AG08396 (cell line): ENCODE data around the gene EML6.

Experiments
- DNase-seq: peaks from one replicate; pipeline ENCODE4 v3.0.0; 2012; ENCODE audit warnings: low spot score, mixed read lengths

EML6 gene

DNA sequence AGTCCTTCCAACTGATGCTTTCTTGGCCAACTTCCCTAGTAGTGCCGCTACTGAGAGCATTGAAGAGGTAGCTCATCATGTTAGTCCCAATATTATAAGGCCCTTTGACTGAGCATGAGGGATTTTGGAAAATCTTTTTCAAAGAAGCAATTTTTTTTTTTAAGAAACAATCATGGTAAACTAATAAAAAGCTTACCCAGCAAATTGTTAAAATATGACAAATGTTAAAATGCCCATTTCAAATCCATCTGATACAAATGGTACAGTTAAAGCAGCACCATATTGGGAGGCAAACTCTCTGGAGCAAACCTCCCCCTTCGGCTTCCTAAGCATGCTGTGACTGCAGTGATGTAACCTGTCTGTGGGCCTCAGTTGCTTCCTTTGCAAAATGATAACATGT is 191.2 kb downstream of the EML6 start:
- DNase-seq: no peak

DNA sequence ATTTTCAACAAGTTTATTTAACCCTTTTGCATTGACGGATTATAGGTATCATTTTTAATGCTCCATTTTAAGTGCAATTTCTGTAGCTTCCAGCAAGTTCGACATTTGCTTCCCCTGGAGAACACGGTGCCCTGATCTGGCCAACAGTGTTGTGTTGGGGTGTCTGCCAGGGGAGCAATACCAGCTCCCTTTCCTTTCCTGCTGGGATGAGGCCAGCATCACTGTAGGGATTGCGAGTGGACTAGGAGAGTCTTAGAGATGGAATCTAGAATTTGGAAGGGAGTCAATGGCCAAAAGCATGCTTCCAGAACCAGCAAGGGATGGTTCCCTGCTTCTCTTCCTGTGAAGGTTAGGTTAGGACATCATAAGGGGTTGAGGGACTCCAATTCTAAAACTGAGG is 191.6 kb downstream of the EML6 start:
- DNase-seq: no peak

DNA sequence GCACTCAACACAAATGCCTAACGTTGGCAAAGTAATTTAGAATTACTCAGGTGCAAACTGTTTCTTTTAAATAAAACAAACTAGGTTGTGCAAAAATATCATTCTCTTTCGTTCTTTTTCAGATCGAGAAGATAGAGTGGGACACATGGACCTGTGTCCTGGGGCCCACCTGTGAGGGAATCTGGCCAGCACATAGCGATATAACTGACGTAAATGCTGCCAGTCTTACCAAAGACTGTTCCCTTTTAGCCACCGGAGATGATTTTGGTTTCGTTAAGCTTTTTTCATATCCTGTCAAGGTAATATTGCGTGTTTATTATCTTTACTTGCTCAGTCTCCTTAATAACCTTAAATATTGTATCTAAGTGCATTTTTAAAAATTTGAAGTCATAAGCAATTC is 193.2 kb downstream of the EML6 start:
- DNase-seq: no peak

DNA sequence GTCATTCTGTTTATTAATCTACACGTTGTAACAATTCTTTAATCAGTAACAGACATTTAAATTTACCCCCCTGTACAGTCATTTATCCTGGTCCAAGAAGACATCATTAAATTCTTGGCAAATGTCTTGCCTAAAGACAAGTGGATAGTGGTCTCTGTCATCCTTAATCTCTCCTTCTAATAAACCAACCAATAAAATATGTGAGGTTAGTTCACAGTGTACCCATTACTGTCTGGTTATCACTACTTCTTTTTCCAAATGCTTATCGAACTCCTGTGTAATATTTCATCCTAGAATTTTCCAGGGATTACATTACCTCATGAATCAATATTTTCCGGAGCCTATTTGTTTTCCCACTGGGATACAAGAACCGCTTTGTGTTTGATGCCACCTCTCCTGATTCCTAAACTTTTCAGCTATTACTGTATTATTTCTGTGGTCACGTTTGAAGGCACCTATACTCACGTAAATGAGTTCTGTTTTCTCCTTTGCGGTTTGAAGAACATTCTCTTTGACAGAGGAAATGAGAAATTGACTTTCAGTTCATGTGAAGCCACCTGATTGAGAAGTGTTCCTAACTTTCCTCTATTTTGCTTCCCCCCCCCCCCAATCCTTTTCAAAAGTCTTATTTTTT is 195.3 kb downstream of the EML6 start:
- DNase-seq: no peak

DNA sequence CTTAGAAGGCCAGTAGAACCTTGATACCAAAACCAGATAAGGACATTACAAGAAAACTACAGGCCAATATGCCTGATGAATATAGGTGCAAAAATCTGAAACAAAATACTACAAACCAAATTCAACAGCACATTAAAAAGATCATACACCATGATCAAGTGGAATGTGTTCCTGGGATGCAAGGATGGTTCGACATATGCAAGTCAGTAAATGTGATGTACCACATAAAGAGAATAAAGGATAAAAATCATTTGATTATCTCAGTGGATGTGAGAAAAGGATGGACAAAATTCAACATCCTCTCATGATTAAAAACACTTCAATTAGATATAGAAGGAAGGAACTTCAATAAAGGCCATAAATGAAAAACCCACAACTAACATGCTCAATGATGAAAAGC is 197.2 kb downstream of the EML6 start:
- no peak for DNase-seq

DNA sequence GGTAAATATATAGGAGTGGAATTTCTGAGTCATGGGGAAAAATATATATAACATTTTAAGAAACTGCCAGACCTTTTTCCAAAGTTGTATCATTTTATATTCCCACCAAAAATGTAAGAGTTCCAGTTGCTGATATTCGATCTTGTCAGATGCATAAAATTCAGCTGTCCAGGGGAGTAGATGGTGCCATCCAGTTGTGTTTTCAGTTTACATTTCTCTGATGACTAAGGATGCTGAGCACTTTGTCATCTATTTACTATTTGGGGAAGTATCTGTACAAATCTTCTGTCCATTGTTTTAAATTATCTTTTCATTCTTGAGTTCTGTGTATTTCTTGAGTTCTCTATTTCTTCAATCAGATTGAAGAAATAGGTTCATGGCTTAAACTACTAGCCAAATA is 200.7 kb downstream of the EML6 start:
- DNase-seq: no peak

DNA sequence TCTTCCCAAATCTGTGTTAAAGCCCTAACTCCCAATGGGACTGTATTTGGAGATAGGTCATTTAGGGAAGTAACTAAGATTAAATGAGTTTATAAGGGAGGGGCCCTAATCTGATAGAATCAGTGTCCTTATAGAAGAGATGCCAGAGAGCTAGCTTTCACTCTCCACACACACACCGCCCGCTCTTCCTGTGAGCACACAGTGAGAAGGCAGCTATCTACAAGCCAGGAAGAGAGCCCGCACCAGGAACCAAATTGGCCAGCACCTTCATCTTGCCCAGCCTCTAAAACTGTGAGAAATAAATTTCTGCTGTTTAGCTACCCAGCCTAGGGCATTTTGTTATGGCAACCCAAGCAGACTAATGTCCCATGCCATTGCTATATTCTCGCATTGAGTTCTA is 201.6 kb downstream of the EML6 start:
- DNase-seq: no peak

DNA sequence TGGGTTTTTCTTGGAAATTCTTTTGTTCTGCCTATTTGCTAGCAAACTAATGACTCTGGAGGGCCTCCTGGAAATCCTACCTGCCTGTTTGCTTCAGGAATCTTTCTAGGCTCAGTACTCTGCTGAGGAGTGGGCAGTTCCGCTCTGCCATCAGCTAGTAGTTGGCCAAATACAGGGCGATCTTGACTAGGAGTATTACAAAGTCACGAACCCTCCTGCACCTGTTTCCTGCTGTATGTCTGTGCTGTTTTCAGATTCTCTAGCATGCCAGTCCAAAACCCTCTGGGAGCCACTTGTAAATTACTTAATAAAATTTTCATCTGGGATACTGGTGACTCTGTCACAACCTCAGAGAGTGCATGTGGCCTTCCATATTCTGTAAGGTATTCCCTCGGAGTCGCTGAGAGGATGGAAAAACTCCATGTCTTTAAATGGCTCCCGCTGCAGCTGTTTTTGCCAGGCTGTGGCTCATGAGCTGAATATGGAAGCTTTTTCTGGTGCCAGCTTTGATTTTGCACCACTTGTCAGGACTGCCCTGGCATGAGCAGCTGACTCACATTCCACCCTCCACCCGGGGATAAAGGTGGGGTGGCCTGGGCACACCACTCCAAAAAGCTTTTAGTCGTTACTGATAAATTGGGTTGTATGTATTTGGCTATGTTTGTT is 203.8 kb downstream of the EML6 start:
- no peak for DNase-seq

DNA sequence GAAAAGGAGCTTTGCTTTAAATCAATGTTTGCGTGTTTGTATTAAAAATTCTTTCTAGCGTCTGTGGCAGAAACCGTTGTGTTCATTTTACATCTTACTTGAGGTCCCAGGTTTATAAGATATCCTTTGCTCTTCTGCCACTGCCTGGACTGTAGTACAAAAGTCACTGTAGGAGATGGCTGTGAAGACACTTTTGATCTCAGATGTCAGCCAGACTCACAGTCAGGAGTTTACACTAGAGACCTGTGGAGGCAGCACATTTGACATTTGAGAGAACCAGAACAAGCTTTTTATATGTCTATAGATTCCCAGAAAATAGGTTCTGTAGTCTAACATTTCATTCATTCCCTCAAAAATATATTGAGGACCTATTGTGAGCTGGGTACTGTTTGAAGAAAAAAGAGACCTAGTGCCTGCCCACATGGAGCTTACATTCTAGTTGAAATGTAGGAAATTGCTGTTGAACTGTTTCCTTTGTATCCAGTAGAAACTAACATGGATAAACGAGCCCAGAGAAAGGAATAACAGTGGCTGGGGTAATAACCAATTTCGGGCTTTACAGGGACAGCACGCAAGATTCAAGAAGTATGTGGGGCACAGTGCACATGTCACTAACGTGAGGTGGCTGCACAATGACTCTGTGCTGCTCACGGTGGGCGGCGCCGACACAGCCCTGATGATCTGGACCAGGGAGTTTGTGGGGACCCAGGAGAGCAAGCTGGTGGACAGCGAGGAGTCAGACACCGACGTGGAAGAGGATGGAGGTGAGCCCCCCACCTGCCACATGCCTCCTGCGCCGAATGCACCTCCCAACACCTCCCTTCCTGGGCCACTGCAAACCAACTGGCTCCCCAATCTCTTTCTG is 204.5 kb downstream of the EML6 start:
- DNase-seq: no peak

DNA sequence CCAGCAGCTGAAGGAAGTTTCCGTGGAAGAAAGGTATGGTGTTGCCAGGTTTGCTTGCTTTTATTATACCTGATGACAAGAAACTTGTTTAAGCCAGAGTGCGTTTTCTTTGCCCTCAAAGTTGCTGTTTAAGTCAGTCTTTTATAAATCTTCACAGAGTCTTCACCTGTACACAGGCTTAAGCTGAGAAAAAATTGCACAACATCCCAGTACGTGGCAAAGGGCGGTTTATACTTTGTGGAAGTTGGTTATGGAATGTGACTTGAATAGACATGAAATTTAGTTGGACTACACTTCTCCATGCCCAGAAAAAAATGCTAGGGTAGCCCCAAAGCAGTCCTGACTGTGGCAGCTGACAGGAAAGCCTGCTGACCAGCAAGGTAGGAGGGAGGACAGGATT is 205.3 kb downstream of the EML6 start:
- no peak for DNase-seq

DNA sequence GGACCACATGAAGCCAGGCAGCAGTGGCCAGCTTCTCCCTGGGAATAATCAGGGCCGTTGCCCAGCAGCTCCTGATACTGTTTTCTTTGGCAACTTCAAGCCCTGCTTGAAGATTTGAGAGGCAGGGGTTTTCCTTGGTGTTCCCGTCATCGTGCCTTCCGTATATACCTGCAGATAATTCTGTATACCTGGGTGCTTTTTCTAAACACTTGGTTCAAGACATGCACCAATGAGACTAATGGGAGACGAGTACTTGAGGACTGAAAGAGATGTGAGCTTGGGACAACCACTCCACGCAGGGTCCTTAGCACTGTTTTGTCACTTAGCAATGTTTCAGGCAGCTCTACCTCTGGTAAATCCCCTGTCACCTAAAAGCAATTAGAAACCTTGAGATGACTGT is 208.0 kb downstream of the EML6 start:
- no peak for DNase-seq

DNA sequence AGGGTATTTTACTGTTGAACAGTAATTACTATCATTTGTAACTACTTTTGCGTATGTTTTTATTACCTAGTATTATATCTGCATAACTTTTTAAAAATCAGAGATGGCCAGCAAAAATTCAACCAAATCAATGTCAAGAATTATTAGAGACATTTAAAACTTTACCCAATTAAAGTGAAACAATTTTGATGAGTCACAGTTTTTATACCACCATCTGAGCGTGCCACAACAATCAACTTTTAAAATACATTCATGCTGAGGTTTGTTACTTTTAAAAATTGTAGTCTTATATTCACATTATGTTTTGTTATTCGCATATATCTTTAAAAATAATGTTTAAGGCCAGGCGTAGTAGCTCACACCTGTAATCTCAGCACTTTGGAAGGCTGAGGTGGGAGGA is 211.9 kb downstream of the EML6 start:
- no peak for DNase-seq

DNA sequence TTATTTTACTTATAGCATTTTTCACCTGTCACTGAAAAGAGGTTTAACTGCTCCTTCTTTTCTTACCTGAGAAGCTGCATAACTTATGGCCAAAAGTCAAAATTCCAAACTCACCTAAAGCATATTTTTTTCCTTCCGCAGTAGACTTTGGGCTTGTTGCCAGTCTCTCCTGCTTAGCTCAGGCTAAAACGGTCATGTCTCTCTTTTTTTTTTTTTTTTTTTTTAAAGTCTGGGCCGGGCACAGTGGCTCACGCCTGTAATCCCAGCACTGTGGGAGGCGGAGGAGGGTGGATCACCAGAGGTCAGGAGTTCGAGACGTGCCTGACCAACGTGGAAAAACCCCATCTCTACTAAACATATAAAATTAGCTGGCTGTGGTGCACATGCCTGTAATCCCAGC is 213.3 kb downstream of the EML6 start:
- DNase-seq: no peak

DNA sequence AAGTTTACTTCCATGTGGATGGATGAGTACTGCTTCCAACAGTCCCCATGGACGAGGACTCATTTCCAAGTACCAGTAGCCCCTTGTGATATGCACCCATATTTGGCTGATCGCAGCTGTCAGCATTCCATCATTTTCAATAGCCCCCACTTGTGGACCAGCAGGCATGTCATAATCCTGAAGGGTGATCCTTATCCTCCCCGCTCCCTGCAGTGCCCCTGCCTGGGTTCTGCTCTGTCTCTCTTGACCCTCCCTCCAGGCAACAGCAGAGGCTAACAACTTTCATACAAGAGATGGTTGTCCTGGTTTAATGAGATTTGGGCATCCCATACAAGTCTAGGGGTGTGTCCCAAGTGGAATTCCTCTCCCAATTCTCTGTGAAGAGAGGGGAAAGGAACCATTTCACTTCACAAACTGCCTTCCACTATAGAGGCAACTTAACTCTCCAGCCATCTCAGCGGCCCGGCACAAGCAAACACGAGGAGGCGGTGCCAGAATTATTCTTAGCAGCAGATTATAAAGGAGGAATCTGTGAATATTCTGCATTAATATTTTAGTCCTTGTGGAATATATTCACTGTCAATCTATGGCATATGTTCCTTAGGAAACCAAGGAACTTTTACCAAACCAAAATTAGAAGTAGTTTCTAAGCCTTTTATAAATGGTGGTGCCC is 216.1 kb downstream of the EML6 start:
- DNase-seq: no peak

DNA sequence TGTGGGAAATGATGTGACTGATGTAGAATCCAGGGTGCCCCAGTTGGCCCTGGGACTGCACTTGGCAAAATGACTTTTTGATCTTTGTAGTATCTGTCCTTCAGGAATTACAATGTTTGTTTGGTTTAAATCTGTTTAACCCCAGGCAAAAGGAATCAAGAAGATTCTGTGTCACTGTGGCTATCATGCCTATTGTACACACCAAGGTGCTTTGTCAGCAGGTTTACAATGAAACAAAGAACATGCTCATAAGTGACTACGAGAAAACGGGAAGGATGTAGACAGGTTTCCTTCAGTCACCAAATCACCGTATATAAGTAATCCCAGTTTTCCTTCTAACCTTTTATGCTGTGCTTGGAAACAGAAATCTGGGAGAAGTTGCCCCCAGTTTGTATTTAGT is 217.3 kb downstream of the EML6 start:
- DNase-seq: peak; percentile 34

DNA sequence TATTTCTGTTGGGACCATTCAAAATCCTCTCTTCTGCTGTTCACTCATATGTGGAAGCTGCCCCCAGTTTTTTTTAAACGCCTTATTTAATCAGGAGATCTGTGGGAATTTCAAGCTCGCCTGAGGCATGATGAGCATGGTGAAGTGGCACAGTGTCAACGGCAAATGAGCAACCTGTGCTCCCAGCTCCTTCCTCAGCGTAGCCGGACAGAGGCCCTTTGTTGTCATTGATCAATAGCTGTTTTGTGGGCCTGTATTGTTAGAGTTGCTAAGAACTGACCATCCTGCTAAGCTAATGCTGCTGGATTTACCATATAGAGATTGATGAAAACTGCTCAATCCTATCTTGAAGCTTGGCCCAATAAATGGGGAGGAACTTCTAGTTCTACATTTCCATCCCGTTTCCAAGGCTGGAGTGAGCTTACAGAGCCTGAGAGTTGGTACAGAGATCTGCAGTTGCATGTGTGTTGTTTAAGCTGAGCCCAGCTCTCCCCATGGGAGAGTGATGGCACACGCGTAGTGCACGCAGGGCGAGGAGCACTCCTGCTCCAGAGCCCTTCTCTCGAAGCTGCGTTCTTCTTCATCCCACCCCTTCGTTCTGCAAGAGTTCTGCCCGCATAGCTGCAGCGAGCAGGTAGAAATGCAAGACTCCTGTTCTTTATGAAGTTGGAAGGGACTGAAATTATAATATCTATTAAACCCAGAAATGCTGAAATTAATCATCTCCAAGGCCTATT is 218.0 kb downstream of the EML6 start:
- DNase-seq: no peak

DNA sequence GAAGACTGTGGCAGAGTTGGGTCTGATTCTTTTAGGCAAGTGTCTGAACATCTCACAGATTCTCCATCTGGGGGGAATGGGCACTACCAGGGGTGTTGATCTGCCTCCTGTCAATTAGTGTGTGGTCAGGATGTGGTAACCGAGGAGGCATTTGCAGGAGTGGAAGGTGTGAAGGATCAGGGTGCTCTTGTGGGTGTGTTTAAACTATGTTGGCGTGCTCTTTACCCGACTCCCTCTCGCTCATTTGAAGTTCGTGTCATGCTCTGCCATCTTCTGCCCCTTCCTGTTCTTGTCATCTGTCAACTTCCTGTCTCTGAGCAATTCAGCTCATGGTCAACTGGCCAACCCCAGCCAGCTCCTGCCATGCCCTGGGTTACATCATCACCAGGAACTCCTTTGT is 218.9 kb downstream of the EML6 start:
- DNase-seq: no peak

DNA sequence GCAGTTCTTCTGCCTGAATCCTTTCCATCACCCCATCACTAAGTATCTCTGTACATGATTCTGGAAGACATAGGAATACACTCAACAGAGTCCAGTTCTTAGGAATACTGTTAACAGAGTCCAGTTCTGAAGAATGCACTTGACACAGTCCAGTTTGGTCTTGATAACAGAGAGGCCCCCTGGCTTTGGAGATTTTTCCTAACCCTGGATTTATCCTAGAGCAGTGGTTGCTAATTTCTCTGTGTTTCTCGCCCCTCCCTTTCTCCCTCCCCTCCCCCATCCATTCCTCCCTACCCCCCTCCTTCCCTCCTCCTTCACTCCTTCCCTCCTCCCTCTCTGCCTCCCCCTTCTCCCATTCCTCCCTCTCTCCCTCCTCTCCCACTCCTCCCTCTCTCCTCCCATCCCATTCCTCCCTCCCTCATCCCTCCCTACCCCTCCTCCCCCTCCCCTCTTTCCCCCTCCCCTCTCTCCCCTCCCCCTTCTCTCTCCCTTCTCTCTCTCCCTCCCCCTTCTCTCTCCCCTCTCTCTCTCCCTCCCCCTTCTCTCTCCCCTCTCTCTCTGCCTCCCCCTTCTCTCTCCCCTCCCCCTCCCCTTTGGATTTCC is 221.4 kb downstream of the EML6 start:
- no peak for DNase-seq

DNA sequence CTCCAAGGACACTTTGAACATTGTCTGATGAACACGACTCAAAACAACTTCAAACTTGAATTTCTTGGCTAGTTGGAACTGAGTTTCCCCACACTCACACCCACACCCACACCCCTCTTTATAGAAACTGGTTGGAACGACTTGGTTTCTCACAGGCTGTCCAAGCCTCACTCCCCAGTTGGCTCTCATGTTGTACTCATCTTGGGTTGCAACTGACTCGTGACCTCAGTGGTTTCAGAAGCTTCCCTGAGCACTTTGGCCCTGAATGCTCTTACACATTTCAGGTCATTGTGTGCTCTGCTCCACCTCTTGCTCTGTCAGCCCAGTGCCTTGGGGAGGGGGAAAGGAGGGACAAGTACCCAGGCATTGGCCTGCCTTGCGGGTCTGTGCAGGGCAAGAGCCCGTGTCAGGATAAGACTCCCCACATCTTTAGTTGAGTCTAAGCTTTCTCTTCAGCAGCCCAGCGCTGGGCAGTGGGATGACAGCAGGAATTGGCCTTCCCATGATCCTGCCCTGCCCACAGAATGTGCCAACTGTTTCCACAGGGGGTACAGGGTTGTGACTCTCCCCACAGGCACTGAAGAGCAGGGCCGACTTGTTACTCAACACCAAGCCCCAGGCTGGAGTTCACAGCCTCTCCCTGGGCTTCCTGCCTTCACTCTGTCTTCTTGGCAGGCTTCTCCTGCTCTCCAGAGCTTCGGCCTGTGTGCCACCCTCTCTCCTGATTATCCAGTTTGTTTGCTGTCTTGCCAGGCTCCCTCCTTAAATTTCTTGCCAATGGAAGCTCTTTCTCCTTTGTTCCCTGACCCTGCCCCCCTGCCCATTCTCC is 222.1 kb downstream of the EML6 start:
- peak; percentile 76 for DNase-seq

DNA sequence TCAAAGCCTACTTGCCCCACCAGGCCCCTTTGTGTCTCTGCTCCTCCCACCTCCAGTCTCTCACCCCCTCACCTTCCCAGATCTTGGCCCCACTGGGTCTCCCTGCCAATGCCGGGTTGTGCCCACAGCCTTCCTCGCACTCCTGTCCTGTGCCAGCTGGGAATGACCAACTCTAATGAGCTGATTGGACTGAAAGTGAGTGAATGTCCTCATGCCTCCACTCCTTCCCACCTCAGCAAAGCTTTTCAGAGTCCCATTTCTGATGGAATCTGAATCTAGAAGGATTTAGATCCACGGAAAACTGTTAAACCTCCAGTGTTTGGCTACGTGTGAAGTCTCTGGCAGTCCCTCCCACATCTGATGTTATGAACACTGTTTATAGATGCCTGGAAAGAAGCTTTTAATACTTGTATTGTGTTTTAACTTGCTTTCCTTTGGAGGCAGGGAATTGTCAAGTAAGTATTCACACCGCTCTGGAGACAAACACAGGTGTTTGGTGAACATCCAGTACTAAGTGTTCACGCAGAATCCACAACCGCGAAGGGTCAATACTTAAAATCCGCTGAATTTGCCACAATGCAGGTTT is 222.9 kb downstream of the EML6 start:
- DNase-seq: no peak
